GM21576 (cell line): ENCODE data around the gene NLGN1.

Experiments used
- ATAC-seq: cut with Tn5 transposase; IDR thresholded peaks from one replicate; pipeline ENCODE4 v1.9.1; 2021; ENCODE audit warnings: mild to moderate bottlenecking, moderate library complexity; ENCODE audit not compliant: unreplicated experiment

NLGN1 gene

DNA sequence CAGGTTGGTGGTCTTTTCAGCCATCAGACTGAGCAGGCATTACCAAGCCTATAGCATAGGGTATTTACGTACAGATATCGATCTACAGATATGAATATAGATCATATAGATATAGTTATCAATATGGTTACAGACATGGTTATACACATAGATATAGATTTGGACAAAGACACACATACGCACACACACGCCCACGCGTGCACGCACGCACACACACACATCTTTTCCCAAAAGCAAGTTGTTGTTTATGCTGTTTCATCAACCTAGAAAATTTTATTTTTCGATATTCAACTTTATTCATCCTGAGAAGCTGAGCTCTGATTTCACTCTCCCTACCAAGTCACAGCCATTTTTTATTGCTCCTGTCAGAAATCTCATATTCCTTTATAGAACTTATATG lies 309.1 kb downstream of the NLGN1 start:
- ATAC-seq: no peak

DNA sequence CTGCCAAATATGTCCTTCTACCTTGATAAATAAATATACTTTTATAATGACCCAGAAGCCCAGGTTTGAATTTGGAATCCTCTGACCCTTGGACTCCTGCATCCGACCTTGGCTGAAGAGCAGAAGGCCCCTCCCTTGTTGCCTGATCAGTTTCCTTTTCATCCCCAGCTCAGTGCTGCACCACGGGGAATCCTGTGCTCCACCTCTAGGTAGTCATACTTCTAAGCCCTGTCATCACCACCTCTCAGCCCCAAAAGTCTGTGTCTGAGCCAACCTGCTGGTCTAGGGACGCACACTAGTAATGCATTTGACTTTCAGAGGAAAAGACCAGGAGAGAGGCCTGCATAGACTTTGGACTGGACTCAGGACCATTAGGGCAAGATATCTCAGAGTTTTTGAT lies 310.6 kb downstream of the NLGN1 start:
- ATAC-seq: no peak

DNA sequence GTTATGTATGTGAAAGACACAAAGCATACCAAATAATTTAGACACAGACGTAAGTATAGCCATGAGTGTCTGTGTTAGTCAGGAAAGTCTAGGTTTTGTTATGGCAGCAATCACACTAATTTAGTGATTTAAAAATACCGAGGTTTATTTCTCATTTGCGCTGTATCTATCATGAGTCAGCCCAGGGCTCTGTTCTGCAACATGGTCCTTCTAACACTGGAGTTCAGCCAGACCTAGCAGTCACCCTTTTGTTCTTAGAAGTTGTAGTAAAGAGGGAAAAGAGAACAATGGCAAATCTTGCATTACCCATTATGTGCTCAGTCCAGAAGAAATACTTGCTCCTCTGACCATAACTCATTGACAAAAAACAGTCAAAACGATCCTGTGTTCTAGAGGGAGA lies 311.5 kb downstream of the NLGN1 start:
- no peak for ATAC-seq

DNA sequence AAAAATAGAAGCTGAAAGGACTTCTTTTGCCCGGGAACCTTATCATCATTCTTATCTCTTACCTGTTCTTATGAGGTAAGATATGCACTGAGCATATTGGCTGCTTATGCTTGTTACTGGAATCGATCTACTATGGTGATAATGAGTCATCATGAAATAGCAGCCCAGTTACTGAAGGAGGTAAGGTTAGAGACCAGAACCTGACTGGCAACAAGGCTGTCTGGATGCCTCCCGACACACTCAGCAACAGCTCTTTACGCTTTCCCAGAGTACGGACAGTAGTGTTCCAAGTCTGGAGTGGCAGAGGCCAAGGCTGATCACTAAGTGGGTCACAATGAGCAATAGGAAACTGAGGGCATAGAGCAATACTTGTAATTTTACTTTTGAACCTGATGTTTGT lies 314.1 kb downstream of the NLGN1 start:
- ATAC-seq: no peak

DNA sequence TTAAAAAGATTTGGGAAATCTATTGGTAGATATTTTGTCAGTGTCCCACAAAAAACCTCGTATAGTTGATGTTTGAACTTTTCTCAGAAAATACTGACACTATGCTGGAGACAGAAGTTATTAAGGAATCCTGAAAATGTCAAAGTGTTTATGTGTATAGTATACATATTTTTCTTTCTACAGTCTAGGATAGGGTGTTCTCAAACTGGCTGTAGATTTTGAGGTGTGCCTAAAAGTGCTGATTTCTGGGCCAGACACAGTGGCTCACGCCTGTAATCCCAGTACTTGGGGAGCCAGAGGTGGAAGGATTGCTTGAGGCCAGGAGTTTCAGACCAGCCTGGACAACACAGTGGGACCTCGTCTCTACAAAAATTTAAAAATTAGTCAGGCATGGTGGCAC lies 322.0 kb downstream of the NLGN1 start:
- ATAC-seq: no peak

DNA sequence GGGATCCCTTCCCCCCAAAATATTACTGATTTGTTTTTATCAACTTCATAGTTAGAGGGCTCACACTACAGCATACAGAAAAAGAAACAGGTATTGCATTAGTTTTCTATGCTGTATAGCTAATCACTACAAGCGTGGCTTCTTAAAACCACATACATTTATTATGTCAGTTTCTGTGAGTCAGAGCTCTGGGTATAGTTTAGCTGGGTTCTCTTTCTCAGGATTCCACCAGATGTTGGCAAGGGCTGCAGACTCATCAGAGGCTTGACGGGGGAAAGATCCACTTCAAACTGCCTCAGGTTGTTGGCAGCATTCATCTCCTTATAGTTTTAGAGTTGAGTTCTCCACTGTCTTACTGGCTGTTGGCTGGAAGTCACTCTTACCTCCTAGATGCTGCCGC lies 328.0 kb downstream of the NLGN1 start:
- no peak for ATAC-seq

DNA sequence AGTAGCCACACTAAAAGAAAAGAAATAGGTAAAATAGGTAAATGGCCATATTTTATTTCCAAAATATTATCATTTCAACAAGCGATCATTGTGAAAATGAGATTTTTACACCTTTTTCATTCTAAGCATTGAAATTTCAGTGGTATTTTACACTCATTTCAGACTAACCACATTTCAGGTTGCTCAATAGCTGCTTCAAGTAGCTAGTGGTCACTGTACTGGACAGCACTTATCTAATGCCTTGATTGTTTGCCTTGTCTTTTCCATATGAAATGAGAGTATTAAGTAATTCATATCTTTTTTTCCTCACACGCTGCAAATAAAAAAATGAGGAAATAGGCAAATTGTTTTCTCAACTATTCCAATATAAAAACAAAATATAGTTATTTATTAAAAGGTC lies 332.8 kb downstream of the NLGN1 start:
- no peak for ATAC-seq

DNA sequence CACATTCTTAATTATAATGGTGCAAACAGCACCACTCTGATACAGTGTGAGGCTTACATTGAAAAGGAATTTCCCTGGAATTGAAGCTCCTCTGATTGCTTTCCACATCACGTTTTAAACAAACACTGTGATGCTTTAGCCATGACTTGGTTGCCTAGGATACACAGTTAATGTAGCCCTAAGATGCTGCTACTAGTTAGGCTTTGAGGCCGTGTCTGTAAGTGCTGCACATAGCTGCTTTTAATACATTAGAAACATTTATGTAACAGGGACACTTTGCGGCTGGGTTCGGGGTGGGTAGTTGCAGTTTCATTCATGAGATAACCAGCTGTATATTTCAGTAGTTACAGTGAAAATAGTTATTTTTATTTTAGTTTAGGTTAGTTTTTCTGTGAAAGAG lies 334.7 kb downstream of the NLGN1 start:
- no peak for ATAC-seq

DNA sequence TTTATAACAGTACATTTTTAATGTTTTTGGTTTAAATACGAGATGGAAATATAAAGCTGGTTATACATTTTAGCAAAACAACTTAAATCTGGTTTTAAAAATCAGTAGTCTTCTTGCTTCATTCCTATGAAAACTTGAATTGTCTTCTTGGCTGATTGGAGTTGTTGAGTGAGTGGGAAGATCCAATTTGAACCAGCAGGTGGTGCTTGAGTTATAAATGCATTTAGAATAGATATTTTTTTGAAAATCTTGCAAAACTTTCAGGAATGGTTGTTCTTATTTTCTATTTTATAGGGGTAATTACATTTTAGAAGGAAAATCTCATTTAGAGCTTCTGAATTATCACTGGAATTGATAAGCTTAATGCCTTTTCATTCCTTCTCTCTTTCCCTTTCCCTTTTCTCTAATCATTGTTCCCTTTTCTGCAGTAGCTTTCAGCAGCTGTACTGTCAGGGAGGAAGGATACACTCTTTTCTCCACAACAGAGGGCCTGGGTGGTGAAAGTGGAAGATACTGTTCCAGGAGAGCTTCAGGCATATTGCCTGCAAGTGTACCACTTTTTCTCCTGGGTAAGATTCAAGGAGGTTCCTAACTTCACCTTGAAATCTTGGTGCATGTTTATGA lies 335.6 kb downstream of the NLGN1 start:
- ATAC-seq: no peak

DNA sequence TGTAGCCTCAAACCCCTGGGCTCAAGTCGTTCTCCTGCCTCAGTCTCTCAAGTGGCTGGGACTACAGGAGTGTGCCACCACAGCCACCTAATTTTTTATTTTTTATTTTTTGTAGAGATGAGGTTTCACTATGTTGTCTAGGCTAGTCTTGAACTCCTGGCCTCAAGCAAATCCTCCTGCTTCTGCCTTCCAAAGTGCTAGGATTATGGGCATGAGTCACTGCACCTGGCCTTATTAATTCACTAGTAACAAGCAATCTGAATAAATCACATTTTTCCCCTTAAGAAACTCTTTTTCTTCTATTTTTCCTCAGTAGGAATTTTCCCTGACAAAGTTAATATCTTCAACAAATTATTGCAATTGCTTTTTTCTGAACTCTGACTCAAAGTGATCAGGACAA lies 336.9 kb downstream of the NLGN1 start:
- no peak for ATAC-seq

DNA sequence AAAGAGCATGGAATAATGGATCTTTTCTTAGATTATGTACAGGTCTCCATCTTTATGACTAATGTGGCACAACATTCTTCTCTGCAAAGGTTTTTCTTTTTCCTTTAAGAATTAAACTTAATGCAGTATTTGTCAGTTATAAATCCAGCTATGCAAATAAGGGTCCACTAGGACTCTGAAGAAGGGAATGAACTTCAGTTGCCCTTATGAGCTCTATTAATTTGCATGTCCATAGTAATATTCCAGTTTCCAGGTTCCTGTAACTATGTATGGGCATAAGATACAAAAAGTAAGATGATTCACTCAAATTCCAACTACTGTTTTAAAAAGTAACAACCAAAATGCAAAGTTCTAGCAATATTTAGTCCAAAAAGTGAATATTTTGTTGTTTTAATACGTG lies 337.4 kb downstream of the NLGN1 start:
- no peak for ATAC-seq

DNA sequence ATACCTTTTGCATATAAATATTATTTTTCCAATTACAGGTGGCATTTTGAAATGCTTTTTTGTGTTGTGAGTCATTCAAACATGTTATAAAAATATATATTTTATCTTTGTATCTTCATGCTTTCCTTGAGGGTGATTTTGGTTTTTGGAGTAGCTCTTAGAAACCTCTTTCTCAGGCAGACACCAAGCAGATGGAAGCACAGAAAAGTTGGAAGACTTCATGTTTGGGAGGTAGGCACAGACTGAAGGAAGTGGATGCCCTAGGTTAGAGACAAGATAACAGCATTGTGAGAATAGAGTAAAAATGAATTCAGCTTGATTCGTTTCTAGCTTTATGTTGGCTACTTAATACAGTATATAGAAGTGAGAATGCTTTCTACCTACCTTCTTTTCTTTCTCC lies 338.3 kb downstream of the NLGN1 start:
- no peak for ATAC-seq

DNA sequence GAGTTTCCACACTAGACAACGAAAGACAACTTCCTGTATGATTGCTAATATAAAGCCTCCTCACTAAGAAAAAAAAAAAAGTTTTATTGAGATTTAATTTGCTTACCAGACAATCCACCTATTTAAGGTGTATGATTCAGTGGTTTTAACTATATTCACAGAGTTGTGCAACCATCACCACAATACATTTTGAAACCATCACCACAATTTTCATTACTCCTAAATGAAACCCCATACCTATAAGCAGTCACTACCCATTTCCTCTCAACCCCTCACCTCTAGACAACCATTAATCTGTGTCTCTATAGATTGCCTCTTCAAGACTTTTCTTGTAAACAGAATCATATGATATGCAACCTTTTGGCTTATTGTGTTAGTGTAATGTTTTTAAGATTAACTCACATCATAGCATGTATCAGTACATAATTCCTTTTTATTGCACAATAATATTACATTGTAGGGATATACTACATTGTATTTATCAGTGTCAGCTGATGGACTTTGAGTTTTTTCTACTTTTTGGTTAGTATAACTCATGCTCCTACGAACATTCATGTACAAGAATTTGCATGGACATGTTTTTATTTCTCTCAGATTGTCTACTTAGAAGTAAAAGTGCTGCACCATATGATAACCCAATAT lies 339.7 kb downstream of the NLGN1 start:
- ATAC-seq: no peak

DNA sequence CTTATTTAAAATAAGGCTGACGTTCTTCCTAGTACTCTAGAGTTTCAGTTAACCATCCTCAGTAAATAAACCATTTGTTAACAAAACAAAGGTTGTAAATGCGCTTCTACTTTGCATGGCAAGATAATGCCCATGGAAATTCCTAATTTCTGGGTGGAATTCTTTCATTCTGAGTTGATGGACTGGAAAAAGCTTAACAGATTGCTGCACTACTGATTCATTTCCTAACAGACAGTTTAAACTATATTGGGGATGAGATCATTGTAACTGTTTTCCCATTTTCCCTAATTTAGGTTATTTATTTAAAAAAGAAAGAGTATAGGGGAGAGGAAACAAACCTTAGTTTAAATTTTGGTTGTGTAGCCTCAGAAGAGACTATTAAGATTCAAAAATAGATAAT lies 342.2 kb downstream of the NLGN1 start:
- no peak for ATAC-seq

DNA sequence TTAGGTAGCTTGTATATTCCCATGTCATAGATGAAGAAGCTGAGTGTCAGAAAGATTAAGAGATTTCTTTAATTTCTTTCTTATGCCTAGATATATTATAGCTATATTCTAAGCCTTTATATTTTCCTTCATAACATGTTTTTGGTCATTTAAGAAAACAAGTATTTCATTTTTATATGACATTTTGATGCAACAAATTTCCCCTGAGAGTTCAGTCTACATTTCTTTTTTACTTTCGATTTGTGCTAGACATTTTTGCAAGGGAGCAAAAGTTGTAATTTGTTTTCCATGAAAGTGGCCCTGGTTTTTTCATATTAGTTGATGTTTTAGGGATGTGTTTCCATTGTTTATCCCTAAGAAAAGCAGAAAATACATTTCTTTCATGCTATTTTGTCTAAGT lies 344.9 kb downstream of the NLGN1 start:
- no peak for ATAC-seq

DNA sequence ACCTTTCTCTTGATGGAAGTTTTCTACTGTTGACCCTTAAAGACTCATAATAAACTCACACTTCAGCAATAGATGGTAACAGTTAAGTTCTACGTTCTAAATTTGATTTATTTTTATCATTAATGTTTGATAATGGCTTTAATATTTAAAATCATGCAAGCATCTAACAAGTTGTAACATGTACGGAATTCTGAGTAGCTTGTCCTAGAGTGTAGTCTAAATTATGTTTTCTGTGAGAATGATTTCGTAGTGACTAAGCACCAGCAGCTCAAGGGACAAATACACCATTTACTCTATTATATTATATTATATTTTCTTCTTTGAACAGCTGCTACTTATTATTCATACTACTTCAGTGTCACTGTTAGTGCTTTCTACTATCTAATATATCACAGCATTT lies 345.6 kb downstream of the NLGN1 start:
- no peak for ATAC-seq

DNA sequence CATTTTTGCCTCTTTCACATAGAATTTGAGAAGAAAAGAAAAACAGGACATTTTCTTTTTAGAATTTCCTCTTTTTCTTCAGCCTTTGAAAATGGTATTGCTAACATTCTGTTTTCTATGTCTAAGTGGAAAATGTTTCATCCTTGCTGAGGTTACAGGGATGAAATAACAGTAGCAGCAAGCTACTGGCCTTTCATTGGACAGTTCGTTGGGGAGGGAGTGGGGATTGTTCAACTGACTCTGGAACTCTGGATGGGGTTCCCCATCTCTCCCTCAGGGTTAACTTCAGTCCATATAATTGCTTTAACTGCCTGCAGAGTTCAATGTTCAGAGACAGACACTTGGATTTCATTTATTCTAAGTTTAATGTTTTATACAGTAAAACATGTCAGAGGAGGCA lies 346.0 kb downstream of the NLGN1 start:
- ATAC-seq: no peak

DNA sequence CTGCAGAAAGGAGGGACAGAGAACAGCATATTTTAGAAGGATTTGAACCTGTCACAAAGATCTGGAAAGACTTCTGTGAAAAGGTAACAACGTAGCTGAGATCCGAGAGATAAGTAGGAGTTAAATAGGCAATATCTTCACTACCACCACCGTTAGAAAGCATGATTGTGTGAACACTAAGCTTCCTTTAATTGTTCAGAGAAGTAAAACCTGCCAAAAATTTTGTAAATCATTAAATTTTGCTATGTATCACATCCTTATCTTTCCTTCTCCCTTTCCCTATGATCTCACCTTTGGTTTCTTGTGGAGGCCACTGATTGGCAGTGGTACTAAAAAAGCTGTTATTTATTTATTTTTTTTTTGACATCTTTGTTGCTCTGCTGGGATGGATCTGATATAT lies 346.9 kb downstream of the NLGN1 start:
- no peak for ATAC-seq

DNA sequence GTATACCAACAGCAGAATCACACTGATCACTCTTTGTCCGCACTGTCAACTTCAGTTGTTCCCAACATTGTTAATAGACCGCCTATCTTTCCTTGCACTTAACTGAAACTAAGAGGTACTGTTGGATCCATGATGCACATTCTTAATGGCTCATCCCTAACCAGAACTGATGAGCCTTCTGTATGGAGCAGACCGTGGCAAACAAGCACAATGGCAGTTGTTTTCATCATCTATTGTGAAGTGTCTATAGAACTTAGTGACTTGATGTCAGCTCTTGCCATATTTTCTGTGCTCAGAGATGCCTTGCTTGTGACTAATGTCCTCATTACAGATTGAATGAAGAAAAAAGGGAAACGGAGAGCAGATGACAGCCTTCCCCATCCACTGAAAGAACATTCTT lies 347.4 kb downstream of the NLGN1 start:
- no peak for ATAC-seq

DNA sequence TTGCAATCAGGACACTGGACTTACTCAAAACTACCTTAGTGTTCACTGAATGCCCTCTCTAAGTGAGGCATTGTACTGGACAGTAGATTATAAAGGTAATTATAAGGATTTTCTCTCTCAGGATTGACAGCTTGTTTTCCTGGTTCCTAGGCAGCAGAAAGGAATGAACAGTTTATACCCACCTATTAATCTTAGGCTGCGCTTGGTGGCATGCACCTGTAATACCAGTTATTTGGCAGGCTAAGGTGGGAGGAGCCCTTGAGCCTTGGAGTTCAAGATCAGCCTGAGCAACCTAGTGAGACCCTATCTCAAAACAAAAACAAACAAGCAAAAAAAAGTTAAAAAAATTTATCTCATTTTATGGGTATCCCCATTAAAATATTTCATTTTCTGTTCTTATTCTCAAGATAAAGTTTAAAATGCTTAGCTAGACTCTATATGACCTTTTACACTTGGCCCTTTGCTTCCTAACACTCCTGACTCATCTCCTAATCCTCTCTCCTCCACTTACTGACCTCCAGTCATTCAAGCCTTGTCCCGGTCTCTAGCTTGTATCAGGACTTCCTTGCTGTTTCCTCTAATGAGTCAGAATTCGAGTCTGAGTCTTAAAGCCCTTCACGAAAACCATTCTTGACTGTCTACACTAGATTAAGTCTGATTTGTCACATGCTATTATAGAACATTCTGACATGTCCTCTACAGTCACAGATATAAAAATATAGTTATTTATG lies 348.6 kb downstream of the NLGN1 start:
- ATAC-seq: no peak

DNA sequence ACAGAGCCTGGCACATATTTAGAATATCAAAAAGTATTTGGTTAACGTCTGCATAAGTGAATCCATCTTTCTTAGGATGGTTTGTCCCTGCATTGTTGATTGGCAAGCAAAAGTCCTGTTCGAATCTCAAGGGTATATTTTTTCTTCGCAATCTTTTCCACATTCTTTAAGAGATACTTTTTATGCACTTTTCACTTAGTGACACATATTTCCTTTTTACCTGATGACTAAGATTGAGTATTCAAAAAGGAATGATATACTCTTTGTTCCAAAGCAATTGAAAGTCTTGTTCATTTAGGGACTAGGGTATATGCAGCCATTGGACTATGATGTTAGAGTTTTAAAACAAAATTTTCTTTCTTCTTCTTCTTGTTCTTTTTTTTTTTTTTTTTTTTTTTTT lies 349.9 kb downstream of the NLGN1 start:
- no peak for ATAC-seq

DNA sequence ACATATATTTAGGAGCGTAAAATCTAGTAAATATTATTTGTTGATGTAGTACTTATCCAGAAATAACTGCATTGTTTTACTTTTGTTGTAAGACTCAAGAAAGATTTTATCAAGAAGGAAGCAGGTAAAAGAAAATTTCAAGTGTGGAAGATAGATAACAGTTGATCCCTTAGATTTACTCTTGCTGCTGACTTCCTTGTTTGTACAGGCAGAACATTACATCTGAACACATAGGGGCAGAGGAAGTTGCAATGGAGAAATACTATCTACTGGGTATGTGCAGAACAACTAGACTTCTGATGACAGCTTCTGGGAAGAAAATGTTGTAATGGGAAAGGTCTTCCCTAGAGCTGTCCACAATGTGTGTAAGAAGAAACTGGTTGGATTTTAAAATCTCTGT lies 350.6 kb downstream of the NLGN1 start:
- ATAC-seq: no peak

DNA sequence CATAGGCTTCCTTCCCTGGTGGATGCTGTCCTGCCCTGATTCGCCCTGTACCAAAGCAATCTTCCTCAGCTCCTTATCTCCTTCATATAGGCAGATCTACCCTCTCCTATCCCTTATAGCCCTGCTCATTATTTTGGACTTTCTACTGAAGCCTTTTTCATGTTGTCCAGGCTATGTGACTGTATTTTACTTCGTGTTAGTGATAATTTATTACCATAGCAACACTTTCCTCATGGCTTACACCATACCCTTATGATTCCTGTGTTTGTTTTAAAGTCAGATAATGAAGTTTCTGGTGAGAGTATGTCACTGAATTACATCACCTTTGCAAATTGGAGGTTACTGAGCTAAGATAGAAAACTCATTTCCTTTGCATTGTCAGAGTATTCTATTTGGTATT lies 352.6 kb downstream of the NLGN1 start:
- no peak for ATAC-seq
